Bronchial epithelial cell (primary cell): ENCODE results near the gene NHLRC3. TPM values are rescaled to one million over a fixed set of nuclear protein-coding genes. Genes with fewer than 3 reads are reported as not detected.
A peak's percentile ranks its signal among the peaks of the same experiment; 100 is the strongest.

ENCODE experiments used
- DNase-seq: peaks from one replicate; pipeline ENCODE4 v3.0.0-alpha.2; 2010; ENCODE audit warnings: low read depth
- FAIRE-seq: peaks from 2 replicates; lab custom pipeline; 2011; peaks lifted over from hg19 to GRCh38; lab: Jason Lieb, UNC
- H3K27me3 ChIP-seq: 2 replicates; pipeline ENCODE4 v1.5.1; 2011; ENCODE audit warnings: low read length; ENCODE audit not compliant: control insufficient read depth, insufficient read depth
- H3K36me3 ChIP-seq: 2 replicates; pipeline ENCODE4 v1.5.1; 2011; ENCODE audit warnings: low read length; ENCODE audit not compliant: control insufficient read depth, insufficient read depth
- H3K4me3 ChIP-seq: 2 replicates; pipeline ENCODE4 v1.5.1; 2011; ENCODE audit warnings: mild to moderate bottlenecking, low read depth, low read length, control low read depth
- CTCF ChIP-seq: IDR thresholded peaks from 2 replicates; pipeline ENCODE4 v1.5.1; 2011; ENCODE audit warnings: mild to moderate bottlenecking, moderate library complexity, low read length, control low read depth, inconsistent platforms; ENCODE audit not compliant: insufficient read depth, severe bottlenecking
- total RNA-seq: library from RNA; depleted of rRNA; stranded (reverse); fragments of >200 nt; gene quantifications from 2 replicates; pipeline ENCODE4 v1.2.1, GENCODE V29; 2014

Gene NHLRC3
- total RNA-seq, 1 donor from 2014 or later = 9.0 TPM

- Histone ChIP-seq H3K4me3 (peak overlapping the region; percentile 91), H3K27me3 (no peaks in the 10 kb centered on the region), H3K36me3 (no peaks in the 10 kb centered on the region)
- DNase-seq (no peak), FAIRE-seq (no peak)
- TF ChIP-seq CTCF = peak; percentile 26
Measured at GRCh38 chr13:39037410-39037879, 811 bp upstream of the NHLRC3 start.

GRCh38 chr13:39038569-39039030, 344 bp downstream of the NHLRC3 start:
- no peaks in the 10 kb centered on the region for H3K36me3 ChIP-seq
- no peak for TF ChIP-seq CTCF
- peak overlapping the region; percentile 91 for H3K4me3 ChIP-seq
- FAIRE-seq (no peak), DNase-seq (no peak)
- H3K27me3 ChIP-seq = no peaks in the 10 kb centered on the region

GRCh38 chr13:39039041-39039440, 785 bp downstream of the NHLRC3 start:
- Histone ChIP-seq H3K27me3 (no peaks in the 10 kb centered on the region), H3K4me3 (peak overlapping the region; percentile 91), H3K36me3 (no peaks in the 10 kb centered on the region)
- FAIRE-seq = no peak
- DNase-seq = no peak
- TF ChIP-seq CTCF = no peak

GRCh38 chr13:39040206-39040605, 1.9 kb downstream of the NHLRC3 start:
- no peak for DNase-seq
- Histone ChIP-seq H3K27me3 (no peaks in the 10 kb centered on the region), H3K36me3 (no peaks in the 10 kb centered on the region), H3K4me3 (no peak overlapping the region)
- no peak for TF ChIP-seq CTCF
- FAIRE-seq = no peak

- FAIRE-seq (no peak), DNase-seq (no peak)
- no peak overlapping the region for H3K4me3 ChIP-seq
- no peak for TF ChIP-seq CTCF
- no peaks in the 10 kb centered on the region for H3K36me3 ChIP-seq
- no peaks in the 10 kb centered on the region for H3K27me3 ChIP-seq
Measured at GRCh38 chr13:39044536-39044935, 6.3 kb downstream of the NHLRC3 start.

- Histone ChIP-seq H3K27me3 (no peaks in the 10 kb centered on the region), H3K4me3 (no peak overlapping the region), H3K36me3 (no peaks in the 10 kb centered on the region)
- FAIRE-seq (peak; percentile 28), DNase-seq (peak; percentile 50)
- peak; percentile 24 for TF ChIP-seq CTCF
Measured at GRCh38 chr13:39047560-39047959, 9.3 kb downstream of the NHLRC3 start.
